Astrocyte (in vitro differentiated cells and primary cell): Measurements from ENCODE around the gene ADAMTSL2.

Experiments used
- EZH2 ChIP-seq: IDR thresholded peaks from 2 replicates; pipeline ENCODE4 v1.6.1; 2012; ENCODE audit warnings: mild to moderate bottlenecking, low read length, inconsistent platforms; ENCODE audit not compliant: insufficient read depth
- TF ChIP-seq, protein P1 (sequence below): IDR thresholded peaks from 2 replicates; pipeline ENCODE4 v1.5.1; 2011; ENCODE audit warnings: low read depth, mild to moderate bottlenecking, inconsistent platforms, low read length, moderate library complexity; ENCODE audit not compliant: insufficient read depth

DNA sequence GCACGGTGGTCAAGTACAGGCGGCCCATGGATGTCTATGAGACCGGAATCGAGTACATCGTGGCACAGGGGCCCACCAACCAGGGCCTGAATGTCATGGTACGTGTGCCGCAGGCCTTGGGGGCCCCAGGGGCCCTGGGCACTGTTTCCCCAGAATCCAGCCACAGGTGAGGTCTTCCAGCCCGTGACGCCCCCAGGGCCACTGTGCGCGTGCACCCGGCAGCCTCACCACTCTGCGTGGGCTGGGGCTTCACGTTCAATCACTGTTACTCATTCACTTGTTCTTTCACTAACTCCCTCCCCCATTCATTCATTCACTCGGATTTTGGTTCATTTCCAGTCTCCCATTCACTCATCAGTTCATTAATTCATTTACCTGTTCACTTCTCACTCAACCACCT is 12.6 kb downstream of the ADAMTSL2 start:
- TF ChIP-seq, protein P1, sequence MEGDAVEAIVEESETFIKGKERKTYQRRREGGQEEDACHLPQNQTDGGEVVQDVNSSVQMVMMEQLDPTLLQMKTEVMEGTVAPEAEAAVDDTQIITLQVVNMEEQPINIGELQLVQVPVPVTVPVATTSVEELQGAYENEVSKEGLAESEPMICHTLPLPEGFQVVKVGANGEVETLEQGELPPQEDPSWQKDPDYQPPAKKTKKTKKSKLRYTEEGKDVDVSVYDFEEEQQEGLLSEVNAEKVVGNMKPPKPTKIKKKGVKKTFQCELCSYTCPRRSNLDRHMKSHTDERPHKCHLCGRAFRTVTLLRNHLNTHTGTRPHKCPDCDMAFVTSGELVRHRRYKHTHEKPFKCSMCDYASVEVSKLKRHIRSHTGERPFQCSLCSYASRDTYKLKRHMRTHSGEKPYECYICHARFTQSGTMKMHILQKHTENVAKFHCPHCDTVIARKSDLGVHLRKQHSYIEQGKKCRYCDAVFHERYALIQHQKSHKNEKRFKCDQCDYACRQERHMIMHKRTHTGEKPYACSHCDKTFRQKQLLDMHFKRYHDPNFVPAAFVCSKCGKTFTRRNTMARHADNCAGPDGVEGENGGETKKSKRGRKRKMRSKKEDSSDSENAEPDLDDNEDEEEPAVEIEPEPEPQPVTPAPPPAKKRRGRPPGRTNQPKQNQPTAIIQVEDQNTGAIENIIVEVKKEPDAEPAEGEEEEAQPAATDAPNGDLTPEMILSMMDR = no peak
- no peak for TF ChIP-seq EZH2
